NCI-H2196 (cell line): Measurements from ENCODE around the gene RNF152.
"Not testable (repeated sequence)": the region's sequence is repeated elsewhere in the genome, so short reads cannot be mapped to it uniquely, and the experiment has no call there.

ENCODE experiments used
- DNase-seq: peaks from one replicate; lab custom pipeline; 2025; ENCODE audit not compliant: unreplicated experiment; lab: John Stamatoyannopoulos, UW

The RNF152 gene

DNA sequence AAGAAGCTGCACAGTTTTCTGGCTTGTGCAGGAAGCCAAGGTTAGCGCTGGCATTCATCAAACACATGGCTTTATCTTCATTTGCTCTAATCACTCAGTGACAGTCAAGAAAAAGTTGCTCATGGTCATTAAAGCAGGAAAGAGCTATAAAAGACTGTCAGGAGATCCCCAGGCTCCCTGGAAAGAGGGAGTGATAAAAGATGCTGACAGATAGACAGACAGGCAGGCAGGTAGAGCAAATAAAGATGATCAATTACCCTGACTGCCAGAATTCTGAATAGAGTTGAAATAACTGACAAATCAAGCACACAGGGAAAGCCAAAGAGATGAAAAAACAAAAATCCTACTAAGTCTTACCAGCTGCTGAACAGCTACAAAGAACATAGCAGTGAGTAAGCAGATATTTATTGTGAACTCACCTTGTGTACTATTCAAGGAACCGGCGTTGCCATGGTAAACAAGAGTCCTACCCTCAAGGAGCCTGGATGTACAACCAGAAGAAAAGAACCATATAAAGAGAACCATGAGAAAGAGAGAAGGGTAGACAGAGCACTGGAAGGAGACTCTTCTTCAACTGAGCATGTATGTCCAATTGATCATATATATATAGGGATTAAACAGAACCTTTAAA lies 68.0 kb downstream of the RNF152 start:
- DNase-seq: no peak

DNA sequence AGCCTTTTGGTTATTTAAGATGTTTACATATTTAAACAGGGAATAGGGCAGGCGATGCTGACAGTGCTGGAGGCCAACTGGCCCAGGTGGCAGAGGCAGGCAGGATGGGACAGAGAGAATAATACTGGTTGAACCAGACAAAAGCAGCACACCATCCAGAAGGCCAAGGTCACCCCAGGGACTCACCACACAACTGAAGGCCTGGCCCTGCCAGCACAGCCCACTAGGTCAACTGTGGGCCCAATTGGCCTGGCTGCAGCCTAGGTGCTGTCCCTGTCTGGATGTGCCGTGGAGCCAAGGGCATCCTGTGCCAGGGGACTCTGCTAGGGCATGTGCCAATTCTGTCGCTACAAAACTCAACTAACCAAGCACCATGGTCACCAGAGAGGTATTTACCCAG lies 69.2 kb downstream of the RNF152 start:
- no peak for DNase-seq

DNA sequence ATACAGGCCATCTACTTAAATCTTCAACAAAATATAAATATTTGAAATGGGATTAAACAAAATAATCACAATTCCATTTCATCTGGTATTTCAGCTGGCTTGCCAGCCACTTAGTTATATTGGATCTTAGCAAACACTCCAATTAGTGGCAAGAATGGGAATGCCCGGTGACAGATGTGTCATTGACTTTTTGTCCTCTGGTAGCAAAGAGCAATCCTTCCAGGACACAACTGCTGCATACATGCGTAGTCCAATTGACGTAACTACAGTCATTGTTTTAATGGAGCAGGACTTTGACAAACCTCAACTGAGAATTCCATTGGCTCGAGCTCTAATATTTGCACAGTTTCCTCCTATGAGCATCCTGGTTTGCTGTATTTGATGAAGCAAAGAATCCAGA lies 69.9 kb downstream of the RNF152 start:
- no peak for DNase-seq

DNA sequence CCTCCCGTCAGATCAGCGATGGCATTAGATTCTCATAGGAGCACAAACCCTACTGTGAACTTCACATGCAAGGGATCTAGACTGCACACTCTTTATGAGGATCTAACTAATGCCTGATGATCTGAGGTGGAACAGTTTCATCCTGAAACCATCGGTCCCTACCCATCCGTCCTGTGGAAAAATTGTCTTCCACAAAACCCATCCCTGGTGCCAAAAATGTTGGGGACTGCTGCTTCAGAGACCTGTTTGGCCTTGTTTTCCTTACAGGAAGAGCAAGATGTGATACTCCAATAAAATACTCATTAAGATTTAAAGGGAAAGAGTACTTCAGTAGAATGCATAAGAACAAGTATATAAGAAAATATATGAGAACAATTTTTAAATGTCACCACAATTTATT lies 71.1 kb downstream of the RNF152 start:
- no peak for DNase-seq

DNA sequence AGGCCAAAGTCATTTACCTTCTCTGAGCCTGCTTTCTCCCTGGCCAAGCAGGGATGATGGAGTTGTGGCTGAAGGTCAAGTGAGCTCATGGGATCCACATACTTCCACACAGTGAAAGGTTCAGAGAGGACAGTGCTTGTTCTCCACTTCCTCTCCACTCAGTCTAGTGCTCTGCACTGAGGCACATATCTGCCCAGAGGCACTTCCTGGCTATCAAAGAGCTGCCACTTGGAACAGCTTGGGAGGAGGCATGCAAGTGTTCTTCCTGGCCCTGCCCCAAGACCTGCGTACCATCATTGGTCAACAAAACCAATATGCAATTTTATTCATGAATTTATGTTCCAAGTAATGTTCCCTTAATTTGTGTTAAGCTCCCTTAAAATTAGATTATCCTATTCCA lies 71.9 kb downstream of the RNF152 start:
- DNase-seq: no peak

DNA sequence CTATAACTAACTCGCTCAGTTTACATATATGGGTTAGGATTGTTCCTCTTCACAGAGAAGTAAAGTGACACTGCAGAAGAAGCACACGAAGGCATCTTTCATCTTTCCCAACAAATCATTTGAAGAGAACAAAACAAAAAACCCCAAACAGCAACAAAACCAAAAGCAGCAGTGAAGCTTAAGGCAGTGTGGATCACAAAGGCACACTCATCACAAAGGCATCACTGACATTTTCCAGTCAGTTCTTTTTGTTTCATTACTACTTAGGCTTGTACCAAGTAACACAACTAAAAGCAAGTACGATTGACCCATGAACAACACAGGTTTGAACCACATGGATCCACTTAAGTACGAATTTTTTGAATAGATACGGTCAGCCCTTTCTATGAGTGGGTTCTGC lies 75.7 kb downstream of the RNF152 start:
- no peak for DNase-seq

DNA sequence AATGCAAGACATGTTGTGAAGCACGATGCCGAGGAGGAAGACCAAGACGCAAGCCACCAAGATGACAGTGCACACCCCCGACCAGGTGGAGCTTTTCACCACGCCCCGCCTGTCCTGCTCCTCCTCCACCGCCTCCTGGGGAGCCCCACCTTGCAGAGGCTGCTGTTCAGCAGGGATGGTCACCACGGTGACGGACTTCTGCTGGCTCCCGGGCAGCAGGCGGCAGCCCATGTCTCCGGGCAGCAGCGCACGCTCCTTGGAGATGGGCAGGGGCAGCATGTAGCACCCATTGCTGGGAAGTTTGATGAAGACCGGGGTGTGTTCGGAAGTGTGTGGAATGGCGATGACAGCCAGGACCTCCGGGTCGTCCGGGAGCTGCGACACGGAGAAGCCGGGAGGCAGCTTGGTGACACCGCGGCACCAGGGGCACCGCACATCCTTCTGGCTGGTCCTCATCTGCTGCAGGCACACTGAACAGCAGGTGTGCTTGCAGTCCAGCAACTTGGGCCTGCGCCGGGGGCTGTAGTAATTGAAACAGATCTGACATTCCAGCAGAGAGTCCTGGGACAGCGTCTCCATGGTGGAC lies 76.8 kb downstream of the RNF152 start:
- DNase-seq: no peak

DNA sequence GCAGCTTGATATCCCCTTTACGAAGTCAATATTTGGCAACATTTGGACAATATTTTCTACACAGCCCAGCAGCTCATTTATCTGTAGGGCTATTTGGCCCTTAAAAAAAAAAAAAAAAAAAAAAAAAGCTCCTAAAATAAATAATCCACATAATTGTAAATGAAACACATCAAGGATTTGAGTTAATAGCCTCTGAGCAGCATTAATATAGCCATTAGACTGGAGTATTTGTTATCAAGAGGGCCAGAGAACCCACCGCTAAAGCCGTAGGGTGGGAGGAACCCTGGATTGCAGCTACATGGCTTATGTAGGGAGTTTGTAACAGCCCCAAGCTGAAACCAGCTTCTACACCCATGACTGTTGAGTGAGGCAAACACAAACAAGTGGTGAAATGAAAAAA lies 84.5 kb downstream of the RNF152 start:
- DNase-seq: no peak

DNA sequence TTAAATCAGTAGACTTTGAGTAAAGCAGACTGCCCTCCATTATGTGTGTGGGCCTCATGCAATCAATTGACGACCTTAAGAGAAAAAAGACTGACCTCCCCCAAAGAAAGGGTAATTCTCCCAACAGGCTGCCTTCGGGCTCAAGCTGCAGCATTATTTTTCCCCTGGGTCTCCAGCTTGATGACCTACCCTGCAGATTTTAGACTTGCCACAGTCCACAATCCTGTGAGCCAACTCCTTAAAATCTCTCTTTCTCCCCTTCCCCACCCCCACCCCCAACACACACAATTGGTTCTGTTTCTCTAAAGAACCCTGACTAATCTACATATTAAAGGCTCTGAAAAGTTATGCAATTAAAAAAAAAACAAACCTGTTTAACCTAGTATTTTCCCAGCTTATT lies 89.4 kb downstream of the RNF152 start:
- no peak for DNase-seq

DNA sequence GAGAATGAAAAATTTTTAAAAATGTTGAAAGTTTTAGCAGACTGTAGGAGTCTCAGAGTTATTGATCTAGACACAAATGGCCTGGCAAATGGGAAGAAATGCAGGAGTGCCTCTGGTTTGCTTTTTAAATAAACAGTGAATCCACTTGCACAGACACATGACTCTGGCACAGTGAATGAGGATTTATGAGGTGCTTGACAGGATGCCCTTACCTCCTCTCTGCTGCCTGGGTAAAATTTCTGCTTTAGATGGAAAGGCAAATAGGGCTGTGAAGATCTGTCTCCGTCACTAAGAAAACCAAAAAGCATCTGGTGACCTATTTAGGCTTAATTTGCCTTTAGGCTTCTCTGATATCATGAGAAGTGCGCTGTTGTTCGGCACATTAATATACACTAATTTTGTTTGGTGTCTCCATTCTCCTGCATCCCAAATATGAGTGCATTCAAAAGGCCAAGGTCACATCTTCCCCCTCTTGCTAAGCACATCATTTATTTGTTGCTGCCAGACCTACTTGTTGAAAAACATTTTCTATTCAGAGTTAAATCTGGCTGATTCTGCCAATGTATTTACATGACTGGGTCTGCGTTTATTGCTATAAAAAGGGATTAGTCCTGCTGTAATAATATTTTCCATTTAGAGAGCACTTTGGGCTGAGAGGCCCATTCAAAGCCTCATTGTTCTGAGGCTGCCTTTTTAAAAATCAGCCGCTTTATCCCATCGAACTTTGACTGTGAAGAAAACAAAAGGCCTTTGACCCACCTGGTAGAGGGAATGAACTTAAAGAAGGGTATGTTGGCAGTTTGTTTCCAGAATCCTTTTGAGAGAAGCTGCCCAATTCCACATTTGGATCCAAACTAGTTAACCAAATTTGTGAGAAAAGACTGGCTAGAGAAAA lies 94.9 kb downstream of the RNF152 start:
- no peak for DNase-seq

DNA sequence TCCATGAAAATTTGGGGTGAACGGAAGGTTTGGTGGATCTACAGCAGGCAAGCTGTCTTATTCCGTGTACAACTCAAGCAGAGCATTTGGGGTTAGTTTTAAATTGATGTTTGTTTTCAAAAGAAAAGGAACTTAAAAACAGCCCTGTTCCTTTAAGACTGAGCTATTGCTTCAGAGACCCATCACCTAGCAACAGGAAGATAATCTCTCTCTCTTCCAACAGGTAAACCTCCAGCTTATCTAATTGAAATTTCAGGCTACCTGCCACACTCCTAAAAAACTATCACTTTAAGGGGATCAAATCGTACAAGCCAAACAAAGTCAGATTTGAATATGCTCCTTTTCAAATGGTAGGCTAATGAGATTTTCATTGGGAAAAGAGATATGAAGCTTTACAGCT lies 101.8 kb downstream of the RNF152 start:
- DNase-seq: no peak

DNA sequence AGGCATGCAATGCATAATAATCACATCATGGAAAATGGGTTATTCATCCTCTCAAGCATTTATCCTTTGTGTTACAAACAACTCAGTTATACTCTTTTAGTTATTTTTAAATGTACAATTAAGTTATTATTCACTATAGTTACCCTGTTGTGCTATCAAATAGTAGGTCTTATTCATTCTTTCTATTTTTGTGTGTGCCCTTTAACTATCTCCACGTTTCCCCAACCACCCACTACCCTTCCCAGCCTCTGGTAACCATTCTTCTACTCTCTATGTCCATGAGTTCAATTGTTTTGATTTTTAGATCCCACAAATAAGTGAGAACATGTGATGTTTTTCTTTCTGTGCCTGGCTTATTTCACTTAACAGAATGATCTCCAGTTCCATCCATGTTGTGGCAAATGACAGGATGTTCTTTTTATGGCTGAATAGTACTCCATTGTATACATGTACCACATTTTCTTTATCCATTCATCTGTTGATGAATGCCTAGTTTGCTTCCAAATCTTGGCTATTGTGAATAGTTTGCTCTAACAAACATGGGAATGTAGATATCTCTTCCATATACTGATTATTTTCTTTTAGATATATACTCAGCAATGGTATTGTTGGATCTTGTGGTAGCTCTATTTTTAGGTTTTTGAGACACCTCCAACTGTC lies 105.7 kb downstream of the RNF152 start:
- DNase-seq: not testable (repeated sequence)

DNA sequence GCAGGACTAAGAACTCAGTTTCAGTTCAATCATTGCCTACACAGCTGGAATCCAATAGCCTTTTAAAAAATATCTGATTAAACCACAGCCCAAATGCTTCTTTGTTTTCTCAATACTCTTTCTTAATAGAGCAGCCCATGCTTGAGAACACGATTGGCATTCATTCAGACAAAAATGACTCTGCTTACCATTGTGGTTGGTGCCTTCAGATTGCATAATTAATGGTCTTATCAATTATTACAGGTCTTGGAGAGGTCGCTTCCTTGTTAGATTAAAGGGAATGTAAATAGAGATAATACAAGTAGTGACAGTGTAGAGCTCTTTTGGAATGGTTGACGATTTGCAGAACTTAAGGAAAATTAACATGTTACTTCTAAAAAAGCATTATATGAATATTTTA lies 107.2 kb downstream of the RNF152 start:
- DNase-seq: no peak

DNA sequence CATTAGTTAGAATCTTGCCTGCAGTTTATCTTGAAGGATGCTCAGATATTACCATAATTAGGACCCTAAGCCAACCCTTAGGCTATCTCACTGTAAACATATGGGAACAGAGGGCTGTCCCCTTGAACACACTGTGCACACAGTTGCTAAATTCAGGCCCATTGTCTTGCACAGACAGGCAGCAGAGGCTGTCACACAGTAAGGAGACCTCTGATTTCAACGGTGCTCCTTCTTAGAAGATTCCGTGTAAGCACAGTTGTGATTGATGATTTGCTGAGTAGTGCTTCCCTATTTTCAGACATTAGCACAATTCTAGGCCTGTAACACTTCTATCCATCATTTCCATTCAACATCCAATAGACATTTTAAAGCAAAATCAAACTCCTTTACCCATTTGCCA lies 108.0 kb downstream of the RNF152 start:
- no peak for DNase-seq

DNA sequence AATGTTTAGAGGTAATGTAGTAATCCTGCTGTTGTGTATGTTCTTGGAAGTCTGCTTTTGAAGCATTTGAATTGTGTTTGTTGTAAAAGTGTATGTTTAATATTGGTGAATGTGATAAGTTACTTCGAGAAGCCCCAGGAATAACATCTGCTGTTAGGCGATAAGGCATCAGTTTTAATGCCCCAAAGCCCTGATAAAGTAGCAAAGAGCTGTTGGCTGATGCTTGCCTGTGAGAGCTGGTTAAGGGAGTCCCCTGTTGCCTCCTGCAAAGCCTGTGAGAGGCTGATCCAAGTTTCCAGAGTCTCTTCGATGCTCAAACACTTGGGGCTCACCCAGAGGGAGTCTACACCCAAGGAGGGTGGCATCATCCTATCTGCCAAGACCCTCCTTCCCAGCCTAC lies 110.3 kb downstream of the RNF152 start:
- no peak for DNase-seq

DNA sequence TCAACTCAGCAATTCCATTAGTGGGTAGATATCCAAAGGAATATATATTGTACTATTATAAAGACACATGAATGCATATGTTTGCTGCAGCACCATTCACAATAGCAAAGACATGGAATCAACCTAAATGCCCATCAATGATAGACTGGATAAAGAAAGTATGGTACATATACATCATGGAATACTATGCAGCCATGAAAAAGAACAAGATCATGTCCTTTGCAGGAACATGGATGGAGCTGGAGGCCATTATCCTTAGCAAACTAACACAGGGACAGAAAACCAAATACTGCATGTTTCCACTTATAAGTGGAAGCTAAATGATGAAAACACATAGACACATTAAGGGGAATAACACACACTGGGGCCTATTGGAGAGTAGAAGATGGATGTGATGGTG lies 116.6 kb downstream of the RNF152 start:
- not testable (repeated sequence) for DNase-seq

DNA sequence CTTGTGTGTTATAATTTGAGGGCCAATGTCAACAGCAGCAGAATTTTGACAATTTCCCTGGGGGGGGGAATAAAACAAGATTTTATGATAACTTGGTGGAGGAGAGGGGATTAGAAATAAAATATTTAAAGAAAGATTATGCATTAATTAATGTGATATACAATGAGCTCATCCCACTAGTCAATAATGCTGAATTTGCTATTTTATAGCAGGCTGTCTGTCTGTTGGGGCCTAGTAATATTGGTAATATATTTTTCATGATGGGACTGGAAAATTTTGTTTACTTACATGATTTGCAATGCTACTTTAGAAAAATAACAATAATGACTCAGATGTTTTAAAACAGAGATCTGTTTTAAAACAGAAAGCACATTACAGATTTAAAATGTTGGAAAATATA lies 118.0 kb downstream of the RNF152 start:
- no peak for DNase-seq

DNA sequence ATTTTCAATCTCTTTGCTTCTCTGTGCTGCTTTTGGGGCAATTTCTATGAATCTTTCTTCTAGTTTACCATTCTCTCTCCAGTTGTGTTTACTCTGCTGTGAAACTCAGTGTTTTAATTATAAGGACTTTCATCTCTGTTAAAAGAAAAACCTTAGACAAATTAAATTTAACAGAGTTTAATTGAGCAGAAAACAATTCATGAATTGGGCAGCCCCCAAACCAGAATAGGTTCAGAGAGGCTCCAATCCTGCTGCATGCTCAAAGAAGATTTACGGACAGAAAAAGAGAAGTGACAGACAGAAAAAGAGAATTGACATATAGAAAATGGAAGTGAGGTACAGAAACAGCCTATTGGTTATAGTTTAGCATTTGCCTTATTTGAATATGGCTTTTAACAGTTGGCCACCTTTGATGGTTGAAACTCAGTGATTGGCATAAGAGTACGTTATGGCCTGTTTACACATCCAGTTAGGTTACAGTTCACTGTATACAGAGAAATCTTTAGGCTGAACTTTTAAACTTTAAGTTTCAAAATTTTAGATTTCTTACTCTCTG lies 120.4 kb downstream of the RNF152 start:
- DNase-seq: no peak

DNA sequence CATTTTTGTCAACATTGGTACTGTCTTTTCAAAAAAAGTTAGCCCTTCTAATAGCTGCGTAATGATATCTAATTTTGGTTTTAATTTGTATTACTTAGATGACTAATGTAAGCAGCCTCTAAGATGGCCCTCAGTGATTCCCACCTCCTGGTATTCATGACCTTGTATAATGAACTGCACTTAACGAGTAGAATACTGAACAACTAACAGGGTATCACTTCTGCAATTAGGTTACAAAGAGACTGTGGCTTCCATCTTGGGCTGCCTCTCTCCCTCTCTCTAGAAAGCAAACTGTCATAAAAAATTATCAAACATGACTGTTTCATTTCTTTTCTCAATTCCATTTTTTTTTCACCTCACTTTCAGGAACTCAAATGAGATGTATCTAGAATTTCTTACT lies 120.9 kb downstream of the RNF152 start:
- no peak for DNase-seq

DNA sequence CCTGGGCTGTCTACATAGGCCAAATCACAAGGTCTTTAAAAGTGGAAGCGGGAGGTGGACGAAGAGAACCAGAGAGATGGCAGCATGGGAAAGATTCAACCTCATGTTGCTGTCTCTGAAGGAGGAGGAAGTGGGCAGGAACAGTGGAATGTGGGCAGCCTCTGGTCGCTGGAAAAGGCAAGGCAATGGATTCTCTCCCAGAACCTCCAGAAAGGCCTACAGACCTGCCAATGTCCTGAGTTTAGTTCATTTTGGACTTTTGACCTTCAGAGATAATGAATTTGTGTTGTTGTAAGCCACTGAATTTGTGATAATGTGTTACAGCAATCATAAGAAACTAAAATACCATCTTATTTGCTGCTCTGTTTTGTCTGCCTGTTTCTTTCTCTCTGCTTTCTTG lies 122.5 kb downstream of the RNF152 start:
- no peak for DNase-seq

DNA sequence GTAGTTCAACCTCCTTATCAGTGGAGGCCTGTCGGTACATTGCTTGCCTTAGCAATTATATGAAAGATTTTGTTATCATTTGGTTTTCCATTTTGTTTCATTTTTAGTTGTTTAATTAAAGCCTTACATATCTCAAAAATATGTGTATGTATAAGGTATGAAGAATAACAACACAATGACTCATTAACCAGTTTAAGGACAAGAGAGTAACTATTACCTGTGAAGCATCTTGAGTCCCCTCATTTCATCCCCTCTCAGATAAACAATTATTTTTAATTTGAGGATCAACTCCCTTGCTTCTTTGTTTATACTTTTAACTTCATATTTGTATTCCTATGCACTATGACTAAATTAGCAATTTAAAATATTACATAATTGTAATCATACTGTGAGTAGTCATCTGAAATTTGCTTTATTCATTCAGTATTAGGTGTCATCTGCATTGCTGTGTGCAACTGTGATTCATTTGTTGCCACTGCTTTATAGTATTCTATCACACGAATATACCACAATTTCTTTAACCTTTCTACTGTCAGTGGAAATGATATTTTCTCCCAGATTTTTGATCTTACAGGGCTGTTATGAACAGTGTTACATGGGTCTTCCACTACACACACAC lies 126.4 kb downstream of the RNF152 start:
- no peak for DNase-seq
